ENCODE results near the gene GABBR2.

GABBR2 gene

DNA sequence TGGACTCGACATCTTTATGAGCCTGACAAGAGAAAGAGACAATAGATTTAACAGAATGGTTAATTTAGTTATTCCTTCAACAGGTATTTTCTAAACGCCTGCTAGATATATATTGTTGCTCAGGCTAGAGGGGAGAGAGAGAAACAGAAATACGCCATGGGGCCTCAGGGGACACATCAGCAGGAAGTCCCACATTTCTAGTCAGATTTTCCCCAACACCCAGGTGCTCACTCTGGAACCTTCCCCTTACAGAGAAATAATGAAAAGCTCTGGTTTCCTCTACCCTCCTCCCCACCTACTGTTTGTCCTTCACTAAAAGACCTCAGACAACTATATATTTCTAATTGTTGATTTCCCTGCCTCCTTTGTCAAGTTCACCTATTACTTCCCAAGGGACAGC lies 323.0 kb downstream of the GABBR2 start:
- DNase-seq: no peak

DNA sequence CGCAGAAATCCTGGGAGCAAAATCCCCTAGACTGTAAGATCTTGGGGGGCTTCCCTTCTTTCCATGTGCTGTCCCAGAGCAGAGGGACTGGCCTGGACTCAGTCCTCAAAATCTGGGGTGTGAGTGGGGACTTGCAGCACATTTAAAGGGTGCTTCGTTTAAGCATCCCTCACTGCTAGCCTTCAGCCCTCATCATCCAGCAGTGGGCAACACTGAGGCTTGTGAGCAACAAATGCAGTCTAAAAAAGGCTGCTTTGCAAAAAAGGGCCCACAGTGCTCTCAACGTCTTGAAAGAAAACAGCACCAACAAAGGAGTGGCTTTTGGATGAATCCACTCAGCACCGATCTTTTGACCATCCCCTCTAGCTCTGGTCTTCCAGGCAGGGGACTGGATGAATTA lies 325.0 kb downstream of the GABBR2 start:
- no peak for DNase-seq

DNA sequence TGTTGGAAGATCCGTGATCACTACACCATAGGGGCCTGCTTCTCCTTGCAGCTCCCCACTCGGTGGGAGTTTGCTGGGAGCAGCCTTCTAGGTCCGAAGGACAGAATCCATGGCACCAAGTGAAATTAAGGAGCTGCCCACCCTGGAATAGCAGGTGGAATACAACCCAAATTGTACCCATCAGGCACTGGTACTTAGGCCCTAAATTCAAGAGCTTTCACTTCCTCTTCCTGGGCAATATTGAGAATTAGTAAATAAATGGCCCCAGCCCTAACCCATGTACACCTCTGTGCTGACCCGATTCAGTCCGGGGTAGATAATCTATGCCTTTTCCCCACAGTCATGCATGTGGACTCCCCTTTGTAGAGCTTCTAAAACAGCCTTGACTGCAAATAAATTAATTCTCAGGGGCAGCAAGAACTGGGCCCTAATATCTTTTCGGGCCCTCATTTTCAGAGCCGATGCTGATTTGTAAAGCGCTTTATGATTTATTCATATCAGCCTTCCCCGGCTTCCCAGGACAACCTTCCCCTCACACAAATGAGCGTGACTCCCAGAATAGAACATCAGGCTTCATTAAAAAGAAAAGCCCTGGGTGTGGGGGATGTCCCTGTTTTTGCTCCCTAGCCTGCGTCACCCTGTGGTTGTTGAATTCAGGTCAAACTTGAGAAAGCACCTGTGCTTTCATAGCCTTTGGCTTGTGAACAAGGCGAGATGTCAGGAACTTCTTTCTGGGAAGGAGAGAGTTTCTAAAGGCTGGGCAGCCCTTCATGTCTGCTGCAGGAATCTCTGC lies 327.2 kb downstream of the GABBR2 start:
- DNase-seq: no peak

DNA sequence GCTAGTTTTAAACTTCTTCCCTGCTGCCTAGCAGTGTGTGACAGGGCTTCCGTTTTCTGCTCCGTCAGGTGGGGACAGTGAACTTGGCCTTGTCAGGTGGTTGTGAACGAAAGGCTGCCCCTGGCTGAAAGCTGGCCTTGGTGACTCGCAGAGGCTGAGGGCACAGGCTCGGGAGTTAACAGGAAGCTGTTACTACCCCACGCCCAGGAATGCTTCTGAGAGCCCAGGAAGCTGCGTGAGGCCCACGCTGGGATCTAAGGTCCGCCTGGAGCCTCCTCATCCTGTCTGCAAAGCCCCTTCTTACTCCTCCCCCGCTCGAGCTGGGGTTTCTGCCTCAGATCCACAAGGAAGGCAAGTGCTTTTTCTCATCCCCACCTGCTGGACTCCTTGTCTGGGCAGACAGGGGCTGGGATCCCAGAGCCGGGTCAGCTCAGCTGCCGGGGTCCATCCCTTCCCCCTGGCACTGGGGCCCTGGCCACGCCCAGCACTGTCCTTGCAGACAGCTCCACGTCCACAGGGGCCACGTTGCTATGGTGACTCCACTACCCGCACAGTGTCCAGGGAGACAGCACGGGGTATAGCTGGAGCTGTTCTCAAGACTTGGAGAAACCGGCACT lies 328.6 kb downstream of the GABBR2 start:
- DNase-seq: no peak

DNA sequence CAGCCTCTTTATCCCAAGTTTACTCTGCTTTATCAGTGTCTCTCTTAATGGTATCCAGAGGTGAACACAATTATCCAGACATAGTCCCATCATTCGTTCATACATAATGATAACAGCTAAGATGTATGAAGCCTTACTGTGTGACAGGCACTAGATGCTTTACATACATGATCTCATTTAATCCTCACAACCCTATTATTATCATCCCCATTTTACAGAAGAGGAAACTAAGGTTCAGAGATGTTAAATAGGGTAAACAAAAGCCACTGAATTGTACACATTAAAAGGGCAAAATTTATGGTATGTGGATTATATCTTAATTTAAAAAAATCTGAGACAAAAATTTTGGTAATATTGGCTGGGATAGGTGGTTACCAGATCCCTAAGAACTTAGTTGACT lies 329.2 kb downstream of the GABBR2 start:
- no peak for DNase-seq

DNA sequence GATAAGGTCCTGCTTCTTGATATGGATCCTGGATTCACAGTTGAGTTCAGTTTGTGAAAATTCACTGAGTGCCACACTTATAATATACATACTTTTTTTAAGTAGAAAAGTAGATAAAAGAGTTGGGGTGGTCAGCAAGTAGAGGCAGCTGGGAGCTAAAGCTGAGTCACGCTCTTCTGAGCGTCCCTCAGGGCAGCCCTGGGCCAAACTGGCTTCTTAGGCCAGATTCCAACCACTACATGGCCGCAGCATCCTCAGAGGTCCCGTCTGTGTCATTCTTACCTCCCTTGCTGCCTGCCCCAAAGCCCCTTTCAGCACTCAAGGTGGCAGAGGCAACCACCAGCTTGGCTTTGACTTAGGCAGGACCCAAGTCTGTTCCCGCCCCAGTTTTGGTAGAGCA lies 329.9 kb downstream of the GABBR2 start:
- DNase-seq: no peak

DNA sequence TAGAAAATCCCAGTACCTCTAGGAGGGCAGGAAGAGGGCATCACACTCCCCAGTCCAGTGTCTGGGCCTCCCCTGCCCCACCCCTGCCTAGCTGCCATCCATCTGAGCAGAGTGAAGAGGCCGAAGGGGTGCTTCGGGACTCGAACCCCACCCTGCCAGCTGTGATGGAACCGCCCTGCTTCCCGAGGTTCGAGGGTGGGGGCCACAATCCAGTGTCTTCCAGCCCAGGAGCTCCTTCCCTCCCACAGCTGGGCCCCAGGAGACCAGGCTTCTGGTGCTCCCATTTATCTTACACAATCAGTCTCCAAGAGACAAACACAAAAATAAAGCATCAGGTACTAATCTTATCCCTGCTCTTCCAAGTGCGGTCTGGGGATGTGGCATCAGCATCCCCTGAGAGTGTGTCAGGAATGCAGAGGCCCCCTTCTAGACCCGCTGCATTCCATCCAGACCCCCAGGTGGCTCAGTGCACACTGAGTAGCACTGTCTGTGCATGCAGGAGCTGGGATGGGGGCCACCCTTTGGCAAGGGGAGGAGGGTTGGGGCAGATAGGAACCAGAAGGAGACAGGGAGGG lies 330.4 kb downstream of the GABBR2 start:
- no peak for DNase-seq

DNA sequence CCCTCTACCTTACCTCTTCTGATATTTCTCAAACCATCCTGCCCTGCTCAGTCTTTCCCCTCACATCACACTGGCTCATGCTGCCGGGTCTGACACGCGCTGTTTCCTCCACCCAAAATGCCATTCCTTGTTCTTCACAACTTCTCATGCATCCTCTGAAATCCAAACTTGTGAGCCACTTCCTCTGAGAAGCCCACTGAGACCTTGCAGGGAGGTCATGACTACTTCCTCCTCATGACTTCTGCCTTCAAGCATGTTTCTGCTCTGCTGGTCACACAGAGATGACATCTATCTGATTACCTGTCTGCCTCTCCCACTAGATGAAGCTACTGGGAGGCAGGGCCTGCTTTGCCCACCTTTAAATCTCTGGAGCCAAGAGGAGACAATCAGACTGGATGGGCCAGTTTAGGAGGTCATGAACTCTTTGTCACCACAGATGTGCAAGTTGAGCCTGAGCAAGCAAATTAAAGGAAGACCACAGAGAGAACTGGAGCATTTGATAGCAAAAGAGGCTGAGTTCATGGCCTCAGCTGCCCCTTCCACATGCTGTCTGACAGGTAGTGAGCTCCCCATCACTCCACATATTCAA lies 333.5 kb downstream of the GABBR2 start:
- DNase-seq: no peak

DNA sequence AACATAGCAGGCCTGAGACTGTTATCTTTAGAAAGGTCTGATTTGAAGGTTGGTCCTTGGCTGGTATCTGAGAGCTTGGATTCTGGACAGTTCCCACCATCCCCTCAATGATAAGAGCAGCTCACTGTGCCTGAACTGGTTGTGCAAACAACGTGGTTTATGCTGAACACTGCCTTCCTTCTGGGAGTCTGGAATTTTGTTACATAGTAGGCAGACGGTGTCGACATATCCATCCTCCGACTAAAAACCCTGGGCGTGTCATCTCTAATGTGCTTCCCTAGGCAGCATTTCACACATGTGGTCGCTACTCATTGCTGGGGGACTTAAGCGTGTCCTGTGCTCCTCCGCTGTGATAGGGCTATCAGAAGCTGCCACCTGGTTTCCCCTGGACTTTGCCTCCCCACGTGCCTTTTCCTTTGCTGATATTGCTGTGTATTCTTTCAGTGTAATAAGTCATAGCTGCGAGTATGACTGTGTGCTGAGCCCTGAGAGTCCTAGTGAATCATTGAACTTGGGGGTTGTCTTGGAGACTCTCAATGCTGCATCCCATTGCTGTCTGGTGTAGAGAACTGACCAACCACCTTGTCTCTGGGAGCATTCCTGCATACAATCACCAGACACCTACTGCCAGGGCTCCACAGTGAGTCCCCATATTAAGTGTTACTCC lies 334.2 kb downstream of the GABBR2 start:
- no peak for DNase-seq

DNA sequence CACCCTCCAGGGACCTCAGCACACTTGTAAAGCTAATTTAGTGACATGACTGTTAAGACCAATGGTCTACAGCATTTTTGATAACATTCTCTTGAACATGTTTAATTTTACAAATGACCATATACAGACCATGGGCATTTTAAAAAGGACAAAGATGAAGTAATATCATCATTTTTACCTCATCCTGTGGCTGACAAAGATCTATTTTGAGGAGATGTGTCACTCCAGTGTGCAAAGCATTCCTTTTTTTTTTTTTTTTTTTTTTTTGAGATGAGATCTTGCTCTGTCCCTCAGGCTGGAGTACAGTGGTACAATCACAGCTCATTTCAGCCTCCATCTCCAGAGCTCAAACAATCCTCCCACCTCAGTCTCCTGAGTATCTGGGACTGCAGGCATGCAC lies 335.1 kb downstream of the GABBR2 start:
- no peak for DNase-seq

DNA sequence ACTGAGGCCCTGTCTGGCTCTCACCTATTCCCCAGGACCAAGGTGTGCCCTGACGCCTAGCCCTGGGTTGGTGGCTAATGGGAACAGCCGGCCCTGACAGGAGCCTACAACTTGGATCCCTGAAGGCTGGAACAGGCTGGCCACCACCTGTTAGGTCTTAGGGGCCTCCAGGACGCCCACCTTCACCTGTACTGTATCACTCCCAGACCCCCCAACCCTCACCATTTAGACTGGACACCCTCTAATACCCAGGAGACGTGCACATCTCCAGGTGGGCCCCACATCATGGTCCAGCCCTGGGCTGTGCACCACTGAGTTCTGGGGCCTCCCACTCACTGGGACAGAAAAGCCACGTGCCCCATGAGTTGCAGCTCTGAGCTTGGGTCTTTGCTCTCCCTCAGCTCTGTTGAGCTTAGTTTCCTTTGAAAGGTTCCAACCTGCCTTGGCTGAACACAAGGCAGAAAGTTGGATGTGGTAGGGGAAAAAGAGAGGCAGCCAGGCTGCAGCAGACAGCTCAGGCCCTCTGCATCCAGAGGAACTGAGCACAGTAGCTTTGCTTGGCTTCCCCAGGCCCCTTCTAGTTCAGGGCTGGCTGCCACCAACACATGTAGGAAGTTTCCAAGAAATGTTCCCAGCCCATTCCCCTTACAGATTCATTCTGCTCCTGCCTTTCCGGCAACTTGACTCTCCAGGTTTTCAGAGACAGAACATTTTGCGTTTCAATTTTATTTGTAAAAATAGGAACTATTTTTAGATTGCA lies 336.5 kb downstream of the GABBR2 start:
- DNase-seq: no peak

DNA sequence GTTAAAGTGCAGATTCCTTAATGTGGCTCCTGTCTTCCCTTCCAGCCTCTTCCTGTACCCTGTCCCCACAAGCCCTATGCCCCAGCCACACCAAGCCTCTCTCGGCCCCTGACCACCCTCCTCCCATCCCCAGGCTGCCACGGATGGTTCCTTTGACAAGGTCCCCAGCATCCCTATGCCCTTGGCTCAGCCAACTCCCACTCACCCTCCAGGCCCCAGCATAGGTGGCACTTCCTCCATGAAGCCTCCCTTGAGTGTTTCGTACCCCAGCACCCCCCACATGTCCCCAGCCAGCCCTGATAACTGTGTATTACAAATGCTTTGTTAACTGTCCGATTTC lies 337.8 kb downstream of the GABBR2 start:
- DNase-seq: no peak

DNA sequence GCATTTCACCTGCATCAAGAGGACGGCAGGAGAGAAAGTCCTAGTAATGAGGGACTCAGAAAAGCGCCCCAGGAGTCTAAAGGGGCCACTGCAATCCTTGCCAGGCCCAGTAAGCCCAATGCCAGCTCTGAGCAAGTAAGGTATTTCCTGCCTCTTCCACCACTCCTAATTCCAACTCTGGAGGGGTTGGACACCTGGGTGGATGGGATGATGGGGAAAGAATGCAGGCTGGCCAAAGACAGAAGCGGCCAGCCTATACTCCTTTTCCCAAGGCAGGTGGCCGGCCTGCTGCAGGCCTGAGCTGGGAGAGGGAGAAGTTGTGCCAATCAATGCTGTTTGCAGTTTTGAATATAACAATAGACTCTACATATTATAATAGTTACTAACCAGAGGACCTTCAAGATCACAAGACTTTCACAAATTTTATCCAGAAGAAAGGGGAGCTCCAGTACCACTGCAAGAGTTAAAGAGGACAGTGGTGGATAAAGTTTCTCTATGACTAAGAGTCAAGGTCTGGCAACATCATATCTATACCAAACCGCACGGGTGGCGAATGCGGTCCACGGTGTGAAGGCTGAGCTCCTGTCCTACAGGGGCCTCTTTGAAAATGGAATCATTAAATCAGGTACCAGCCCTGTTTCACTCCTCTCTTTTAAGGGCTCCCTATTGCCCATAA lies 338.3 kb downstream of the GABBR2 start:
- DNase-seq: no peak

DNA sequence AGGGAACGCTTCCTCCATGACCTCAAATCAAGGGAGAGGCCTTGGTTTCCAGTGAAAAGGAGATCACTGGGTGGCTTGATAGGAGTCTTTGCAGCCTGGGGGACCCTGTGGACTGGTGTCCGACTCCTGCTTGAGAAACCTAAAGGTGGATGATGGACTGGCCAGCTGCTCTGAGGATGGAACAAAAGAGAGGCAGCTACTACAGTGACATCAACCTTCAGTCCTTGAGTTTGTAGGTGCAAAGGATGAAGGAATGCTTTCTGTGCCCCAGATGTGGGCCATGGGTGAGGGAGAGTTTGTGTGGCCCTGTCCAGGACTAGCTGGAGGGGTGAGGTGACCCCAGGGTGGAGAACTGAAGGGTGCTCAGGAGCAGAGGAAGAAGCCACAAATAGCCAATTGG lies 338.8 kb downstream of the GABBR2 start:
- no peak for DNase-seq

DNA sequence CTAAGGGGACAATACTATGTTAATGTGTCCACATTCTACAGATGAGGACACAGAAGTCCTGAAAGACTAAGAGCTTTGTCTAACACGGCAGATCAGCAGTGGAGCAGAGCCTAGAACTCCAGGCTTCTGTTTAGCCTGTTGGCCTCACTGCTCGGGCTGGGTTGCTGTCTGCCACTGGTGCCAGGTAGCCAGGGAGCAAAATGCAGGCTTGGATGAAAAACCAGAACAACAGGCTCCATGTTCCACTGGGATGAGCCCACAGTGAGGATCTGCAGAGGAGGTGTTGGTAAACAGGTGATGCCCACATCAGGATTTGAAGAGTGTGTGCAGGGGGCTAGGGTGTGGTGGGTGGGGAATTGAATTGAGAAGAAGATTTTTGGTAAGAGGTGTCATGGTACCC lies 339.3 kb downstream of the GABBR2 start:
- no peak for DNase-seq

DNA sequence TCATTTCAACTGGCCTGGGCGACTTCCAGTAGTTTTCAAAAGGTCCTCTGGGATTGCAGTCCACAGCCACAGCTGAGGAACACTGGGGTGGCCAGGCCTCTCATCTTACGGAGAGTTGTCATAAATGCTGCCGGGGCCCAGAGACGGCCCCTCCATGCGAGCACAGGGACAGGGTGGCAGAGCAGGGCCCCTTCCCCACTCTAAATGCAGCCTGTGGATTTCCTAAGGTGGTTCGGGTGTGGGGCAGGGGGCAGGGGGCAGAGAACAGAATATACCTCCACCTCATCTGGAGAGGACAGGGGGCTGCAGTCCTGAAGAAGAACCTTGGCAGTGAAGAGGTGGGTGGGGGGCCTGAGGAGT lies 339.7 kb downstream of the GABBR2 start:
- DNase-seq: no peak

DNA sequence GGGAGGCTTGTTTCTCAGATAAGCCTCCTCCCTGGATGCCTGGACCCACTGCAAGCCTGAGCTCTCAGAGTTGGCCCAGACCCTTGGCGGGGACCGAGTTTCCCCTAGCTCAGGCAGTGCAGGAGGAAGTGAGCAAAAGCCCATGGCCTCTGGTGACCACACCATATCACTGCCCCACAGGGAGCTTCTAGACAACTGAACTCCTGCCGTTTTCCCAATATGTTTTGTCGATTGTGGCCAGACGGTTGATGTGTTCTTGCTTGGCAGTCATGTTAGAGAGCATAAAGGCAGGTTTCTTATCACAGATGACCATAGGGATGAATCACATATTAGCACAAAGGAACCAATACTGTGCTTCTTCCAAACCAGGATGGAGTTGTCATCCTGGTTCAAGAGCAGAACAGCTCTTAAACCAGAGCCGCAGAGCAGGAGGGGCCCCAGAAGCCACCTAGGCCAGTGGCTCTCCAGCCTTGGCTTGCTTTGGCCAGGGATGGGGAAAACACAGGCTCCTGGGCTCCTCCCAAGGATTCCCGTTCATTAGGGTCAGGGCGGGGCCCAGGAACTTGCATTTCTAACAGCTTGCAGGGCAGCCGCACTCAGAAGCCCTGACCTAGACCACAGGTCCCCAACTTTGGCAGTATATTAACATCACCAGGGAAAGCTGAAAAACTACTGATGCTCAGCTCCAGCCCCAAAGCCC lies 340.2 kb downstream of the GABBR2 start:
- no peak for DNase-seq

DNA sequence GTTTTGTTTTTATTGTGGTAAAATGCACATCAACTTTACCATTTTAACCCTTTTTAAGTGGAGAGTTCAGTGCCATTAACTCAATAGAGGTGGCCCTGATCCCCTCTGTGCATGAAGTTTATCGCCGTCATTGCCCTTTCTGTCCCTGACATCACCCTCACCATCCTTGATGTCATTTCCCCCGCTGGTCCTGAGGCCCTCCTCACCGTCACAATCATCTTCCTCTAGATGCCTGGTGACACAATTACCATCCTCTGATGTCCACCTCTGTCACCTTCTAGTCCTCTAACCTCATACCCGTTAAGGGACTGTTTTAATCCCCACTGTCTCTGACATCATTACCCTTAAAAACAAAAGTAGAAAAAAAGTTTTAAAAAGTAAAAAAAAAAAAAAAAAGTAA lies 340.8 kb downstream of the GABBR2 start:
- DNase-seq: no peak

DNA sequence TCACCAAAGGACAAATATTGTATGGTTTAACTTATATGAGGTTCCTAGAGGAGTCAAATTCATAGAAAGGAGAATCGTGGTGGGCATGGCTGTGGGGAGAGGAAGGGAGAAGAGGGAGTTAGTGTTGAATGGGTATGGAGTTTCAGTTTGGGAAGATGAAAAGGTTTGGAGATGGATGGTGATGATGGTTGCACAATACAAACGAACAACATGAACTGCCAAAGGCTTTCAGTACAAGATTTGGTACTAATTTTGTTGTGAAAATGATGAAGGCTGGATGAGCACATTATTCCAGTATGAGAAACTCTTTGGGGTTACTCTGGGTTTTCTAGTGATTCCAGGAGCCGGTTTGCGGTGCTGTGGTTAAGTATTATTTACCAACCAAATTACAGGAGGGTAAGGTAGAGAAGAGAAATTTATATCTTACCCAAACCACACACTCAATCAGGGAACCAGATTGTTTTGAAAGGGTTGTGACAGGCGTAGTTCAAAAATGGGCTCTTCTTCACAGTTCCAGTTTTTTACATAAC lies 341.3 kb downstream of the GABBR2 start:
- no peak for DNase-seq

DNA sequence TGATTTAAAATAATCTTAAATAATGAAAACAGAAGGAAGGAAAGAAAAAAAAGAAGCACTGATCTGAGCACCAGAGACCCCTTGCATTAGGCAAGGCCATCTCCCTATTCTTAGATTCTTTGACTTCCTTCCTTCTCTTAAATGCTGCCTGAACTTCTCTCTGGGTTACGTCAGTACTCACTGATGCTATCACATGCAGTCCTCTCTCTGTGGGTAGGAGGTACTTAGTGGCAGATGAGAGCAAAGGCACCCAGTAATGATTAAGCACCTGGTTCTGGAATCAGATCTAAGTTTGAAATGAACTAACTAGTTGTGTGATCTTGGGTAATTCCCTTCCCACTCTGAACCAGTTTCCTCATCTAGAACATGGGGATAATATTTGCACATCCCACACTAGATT lies 343.0 kb downstream of the GABBR2 start:
- DNase-seq: no peak

DNA sequence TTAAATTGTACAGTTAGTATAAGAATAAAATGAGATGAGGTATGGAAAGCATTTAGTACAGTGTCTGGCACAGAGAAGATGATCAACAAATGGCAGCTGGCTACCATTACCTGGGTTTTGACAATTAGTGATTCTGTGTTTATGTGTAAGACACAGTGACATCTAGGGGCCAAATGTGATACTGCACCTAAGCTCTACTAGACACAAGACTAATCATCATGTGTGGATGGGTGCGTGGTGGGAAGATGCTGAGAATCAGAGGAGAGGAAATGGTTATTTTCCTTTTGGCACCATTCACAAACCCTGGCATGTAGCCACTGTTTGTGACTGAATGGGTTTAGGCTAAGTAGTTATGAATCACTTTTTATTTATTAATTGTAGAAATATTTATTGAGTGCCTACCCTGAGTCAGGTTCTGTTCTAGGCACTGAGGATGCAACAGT lies 343.5 kb downstream of the GABBR2 start:
- no peak for DNase-seq

All from NCI-H2171 (cell line).